Glutamatergic neuron (in vitro differentiated cells): Measurements from ENCODE around the gene NDUFB2. TPM values are rescaled to one million over a fixed set of nuclear protein-coding genes. Genes with fewer than 3 reads are reported as not detected.

Experiments
- DNase-seq: peaks from one replicate; pipeline ENCODE4 v3.0.0; 2022
- H3K27ac Mint-ChIP-seq: one replicate; pipeline ENCODE4 v1.8.0; 2020; ENCODE audit warnings: mild to moderate bottlenecking, mixed read lengths, inconsistent platforms; ENCODE audit not compliant: unreplicated experiment
- H3K27me3 Mint-ChIP-seq: one replicate; pipeline ENCODE4 v1.8.0; 2020; ENCODE audit warnings: mild to moderate bottlenecking, moderate library complexity, mixed read lengths, inconsistent platforms; ENCODE audit not compliant: unreplicated experiment
- H3K36me3 Mint-ChIP-seq: one replicate; pipeline ENCODE4 v1.8.0; 2020; ENCODE audit warnings: mild to moderate bottlenecking, mixed read lengths, inconsistent platforms; ENCODE audit not compliant: unreplicated experiment
- H3K4me1 Mint-ChIP-seq: one replicate; pipeline ENCODE4 v1.8.0; 2020; ENCODE audit warnings: mild to moderate bottlenecking, low read depth, mixed read lengths, inconsistent platforms; ENCODE audit not compliant: unreplicated experiment
- H3K4me3 Mint-ChIP-seq: one replicate; pipeline ENCODE4 v1.8.0; 2020; ENCODE audit warnings: mild to moderate bottlenecking, mixed read lengths, inconsistent platforms; ENCODE audit not compliant: unreplicated experiment
- H3K9me3 Mint-ChIP-seq: one replicate; pipeline ENCODE4 v1.8.0; 2020; ENCODE audit warnings: mild to moderate bottlenecking, moderate library complexity, mixed read lengths, inconsistent platforms; ENCODE audit not compliant: unreplicated experiment
- CTCF ChIP-seq: fragments of 200-600 bp; sonication (generic); IDR thresholded peaks from one replicate; pipeline ENCODE4 v1.5.0; 2021; ENCODE audit not compliant: partially characterized antibody, unreplicated experiment
- total RNA-seq: library from RNA; stranded (reverse); fragmentation: NEBNext Ultra II Directional; extraction: Animal tissue kit (Norgen Biotek cat#: 25700); gene quantifications from one replicate; pipeline ENCODE4 v1.2.1, GENCODE V29; 2021; ENCODE audit not compliant: unreplicated experiment

Gene NDUFB2
- total RNA-seq, 1 donor from 2014 or later = 127 TPM

GRCh38 chr7:140744005-140744404 is 47.5 kb downstream of the NDUFB2 start:
- H3K4me3 Mint-ChIP-seq = no peak overlapping the region
- peaks cover 2% of the 10 kb centered on the region for H3K9me3 Mint-ChIP-seq
- no peak overlapping the region for H3K27ac Mint-ChIP-seq
- TF ChIP-seq CTCF = no peak
- no peaks in the 10 kb centered on the region for H3K4me1 Mint-ChIP-seq
- no peaks in the 10 kb centered on the region for H3K36me3 Mint-ChIP-seq
- no peak for DNase-seq
- H3K27me3 Mint-ChIP-seq = no peaks in the 10 kb centered on the region

- Mint-ChIP-seq H3K27me3 (no peaks in the 10 kb centered on the region), H3K4me3 (no peak overlapping the region), H3K4me1 (no peaks in the 10 kb centered on the region), H3K9me3 (peaks cover 2% of the 10 kb centered on the region), H3K27ac (no peak overlapping the region), H3K36me3 (no peaks in the 10 kb centered on the region)
- no peak for DNase-seq
- no peak for TF ChIP-seq CTCF
These were observed 49.0 kb downstream of the NDUFB2 start for GRCh38 chr7:140745266-140746058.

- no peak overlapping the region for H3K4me3 Mint-ChIP-seq
- no peaks in the 10 kb centered on the region for H3K27me3 Mint-ChIP-seq
- H3K27ac Mint-ChIP-seq = no peak overlapping the region
- TF ChIP-seq CTCF = no peak
- H3K4me1 Mint-ChIP-seq = no peaks in the 10 kb centered on the region
- peaks cover 2% of the 10 kb centered on the region for H3K9me3 Mint-ChIP-seq
- H3K36me3 Mint-ChIP-seq = no peaks in the 10 kb centered on the region
- no peak for DNase-seq
These were observed 50.2 kb downstream of the NDUFB2 start for GRCh38 chr7:140746751-140747150.

GRCh38 chr7:140752533-140752932 is 56.0 kb downstream of the NDUFB2 start:
- TF ChIP-seq CTCF = no peak
- Mint-ChIP-seq H3K4me1 (no peaks in the 10 kb centered on the region), H3K27ac (no peak overlapping the region), H3K9me3 (no peaks in the 10 kb centered on the region), H3K36me3 (no peaks in the 10 kb centered on the region), H3K27me3 (no peaks in the 10 kb centered on the region), H3K4me3 (no peak overlapping the region)
- DNase-seq = no peak

GRCh38 chr7:140754506-140754905 is 58.0 kb downstream of the NDUFB2 start:
- Mint-ChIP-seq H3K27ac (no peak overlapping the region), H3K9me3 (no peaks in the 10 kb centered on the region), H3K36me3 (peaks cover 2% of the 10 kb centered on the region), H3K27me3 (no peaks in the 10 kb centered on the region), H3K4me1 (no peaks in the 10 kb centered on the region), H3K4me3 (no peak overlapping the region)
- TF ChIP-seq CTCF = no peak
- DNase-seq = no peak
